NCI-H146 treated with DMSO at 0.1 percent for 48 hours (cell line): Measurements from ENCODE around the gene DUSP9.

Experiments used
- DNase-seq: peaks from one replicate; lab custom pipeline; 2025; ENCODE audit not compliant: unreplicated experiment; lab: John Stamatoyannopoulos, UW

The DUSP9 gene

DNA sequence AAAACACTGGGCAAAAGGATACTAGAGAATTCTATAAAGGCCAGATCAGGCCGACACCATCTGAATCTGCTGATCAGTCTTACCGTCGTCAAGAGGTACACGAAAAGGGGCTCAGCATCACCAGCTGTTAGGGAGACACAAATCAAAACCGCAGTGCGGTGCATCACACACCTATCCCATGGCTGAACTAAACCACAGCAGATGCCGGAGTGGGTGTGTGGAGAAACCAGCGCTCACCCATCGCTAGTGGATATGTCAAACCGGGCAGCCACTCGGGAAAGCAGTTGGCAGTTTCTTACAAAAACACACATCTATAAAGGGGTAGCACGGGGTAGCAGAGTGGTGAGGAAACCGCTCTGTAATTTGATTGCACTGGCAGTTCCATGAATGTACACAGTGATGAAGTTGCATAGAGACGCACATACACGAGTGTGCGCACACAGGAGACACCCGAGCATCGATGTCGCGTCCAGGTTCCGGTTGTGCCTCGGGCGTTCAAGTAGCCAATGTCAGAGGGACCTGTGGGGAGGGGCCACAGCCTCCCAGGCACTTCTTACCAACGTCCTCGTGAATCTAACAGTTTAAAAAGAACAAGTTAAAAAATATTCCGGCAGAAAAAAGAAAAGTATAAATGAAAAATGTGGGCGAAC lies 24.9 kb upstream of the DUSP9 start:
- DNase-seq = no peak

DNA sequence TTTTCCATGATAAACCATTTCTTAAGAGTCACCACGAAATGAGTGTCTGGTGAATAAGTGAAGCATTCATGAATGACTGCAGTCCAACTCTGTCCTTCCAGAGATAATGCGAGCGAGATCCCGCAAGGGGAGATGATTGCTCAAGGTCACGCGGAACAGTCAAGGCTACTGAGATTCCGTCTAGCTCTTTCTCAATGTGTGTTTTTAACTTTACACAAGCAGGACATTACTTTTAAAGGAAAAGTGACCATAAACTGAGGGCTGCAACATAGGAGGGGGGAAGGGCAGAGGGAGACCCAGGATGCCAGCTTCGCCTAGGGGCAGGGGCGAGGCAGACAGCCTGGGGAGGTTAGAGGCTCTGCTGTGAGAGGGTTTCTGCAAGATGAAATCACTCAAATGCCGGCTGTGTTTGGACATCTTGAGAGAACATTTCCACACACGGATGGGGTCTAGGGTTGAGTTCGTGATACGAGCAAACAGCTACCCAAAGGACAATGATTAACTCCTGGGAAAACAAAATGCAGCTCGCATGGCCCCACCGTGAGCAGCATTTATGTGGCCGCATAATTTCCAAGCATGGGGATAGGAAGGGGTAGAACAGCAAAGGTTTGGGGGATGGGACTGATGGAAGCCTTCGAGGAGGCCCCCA lies 24.2 kb upstream of the DUSP9 start:
- DNase-seq = no peak

DNA sequence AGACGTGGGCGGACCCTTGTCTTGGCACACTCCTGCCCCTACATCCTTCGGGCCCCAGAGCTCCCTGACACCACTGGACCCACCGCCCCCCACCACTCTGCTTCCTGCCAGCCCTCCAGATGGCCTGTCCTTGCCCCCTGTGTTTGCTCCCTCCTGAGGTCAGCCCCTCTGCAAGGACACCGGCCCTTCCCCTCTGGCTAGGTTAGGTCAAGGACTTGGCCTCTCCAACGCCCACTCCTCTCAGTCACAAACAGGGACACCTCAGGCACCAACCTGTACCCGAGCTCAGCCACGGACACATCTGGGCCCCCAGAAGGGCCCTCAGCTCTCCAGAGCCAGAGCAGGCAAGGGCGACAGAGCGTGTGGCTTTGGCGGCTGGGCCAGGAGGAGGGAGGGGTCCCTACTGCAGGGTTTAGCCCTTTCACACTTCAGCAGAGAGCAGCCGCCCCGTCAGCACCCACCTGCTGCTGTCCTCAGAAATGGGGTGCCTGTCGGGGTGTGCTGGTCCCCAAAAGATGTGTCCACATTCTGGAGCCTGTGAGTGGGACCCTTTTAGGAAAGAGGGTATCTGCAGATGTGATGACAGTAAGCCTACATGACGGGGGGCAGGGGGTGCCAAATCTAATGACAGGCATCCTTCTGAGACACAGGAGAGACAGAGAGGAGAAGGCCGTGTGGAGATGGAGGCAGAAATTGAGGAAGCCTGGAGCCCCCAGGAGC lies 23.5 kb upstream of the DUSP9 start:
- no peak for DNase-seq

DNA sequence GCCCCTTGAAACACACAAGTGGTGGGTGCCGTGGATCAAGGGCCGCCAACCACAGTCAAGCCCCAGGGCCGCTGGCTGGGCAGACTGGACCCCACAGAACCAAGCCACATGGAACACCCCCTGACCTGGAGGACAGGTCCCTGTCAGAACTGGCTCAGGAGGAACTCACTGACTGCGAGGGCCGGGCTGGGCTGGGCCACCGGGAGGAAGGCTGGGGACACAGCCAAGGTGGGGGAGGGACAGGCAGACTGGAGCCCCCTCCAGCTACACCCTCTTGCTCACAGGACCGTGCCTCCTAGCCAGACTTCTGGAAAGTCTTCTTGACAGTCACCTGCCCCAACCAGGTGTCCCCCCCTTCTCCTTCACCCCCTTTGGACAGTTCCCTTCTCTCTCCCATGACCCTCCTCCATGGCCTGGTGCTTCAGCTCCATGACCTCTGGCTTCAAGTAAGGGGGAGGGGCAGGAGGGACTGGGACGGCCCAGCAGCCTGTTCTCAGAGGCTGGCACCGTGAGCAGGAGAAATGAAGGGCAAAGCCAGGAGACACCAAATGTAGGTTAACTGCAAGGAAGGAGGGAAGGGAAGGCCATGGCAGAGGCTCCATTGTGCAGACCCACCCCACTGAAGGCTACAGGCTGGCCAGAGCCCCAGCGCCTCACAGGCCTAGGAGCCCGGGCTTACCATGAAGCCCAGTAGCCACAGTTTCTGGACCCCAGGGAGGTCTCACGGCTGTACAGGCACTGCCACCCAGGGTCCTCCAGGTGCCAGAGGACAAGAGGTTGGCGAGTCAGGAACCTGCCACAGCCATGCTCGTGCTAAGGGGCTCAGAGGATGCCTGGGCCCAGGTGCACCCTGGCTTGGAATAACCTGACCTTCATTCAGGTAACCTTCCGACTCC lies 22.6 kb upstream of the DUSP9 start:
- DNase-seq = no peak

DNA sequence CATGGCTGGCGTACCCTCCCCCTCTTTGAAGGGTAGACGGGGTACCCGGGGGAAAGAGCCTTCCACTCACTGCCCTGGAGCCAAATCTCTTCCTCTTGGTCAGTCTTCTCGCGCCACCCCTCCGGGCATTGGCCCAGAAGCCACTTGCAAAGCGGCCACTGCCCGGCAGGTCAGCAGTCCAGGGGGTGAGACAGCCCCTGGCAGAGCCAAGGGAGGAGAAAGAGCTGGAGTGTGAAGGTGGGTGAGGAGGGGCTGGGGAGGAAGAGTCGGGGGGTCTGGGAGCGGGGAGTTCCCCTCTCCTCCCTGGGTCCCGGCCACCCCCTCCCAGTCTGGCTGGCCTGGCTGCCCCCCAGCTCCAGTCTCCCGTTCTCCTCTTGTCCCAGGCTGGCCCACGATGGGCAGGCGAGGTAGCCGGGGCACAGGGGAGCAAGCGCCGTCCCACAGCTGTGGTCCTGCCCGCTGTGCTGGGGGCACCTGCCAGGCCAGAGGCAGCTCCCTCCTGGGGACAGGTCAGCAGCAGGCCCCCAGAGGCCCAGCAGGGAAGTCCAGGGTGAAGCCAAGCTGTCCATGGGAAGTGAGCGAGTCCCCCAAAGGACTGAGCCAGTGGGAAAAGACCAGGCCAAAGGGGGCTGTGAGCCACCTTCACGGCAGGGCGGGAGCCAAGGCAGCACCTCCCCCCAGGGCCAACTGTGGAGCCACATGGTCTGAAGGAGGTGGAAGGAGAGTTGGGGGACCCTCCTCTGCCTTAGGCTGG lies 21.6 kb upstream of the DUSP9 start:
- DNase-seq = no peak

DNA sequence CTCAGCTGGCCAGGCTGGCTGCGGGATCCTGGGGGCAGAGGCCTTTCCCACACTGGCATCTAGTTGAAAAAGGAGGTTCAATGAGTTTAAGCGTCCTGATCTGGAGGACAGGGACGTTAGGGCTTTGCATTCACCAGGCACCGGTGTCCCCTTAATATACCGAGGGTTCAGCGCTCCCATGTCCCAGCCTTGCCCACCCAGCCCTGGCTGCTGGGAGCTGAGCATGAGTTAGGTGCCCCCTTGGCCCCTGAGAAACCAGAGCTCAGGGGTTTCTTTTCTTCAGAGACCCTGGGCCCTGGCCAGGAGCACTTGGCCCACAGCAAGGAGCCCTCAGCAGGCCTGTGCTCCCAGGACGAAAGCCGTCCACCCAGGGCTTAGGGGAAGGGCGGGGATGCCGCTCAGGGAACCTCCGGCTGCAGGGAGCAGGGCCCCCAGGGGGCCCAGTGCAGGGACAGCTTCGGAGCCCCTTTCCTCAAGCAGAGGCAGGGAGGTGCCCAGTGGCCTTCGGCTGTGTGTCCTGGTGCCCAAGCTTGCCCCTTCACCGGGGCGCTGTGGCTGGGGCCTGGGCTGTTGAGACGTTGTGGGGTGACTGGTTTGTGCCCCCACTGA lies 20.9 kb upstream of the DUSP9 start:
- no peak for DNase-seq

DNA sequence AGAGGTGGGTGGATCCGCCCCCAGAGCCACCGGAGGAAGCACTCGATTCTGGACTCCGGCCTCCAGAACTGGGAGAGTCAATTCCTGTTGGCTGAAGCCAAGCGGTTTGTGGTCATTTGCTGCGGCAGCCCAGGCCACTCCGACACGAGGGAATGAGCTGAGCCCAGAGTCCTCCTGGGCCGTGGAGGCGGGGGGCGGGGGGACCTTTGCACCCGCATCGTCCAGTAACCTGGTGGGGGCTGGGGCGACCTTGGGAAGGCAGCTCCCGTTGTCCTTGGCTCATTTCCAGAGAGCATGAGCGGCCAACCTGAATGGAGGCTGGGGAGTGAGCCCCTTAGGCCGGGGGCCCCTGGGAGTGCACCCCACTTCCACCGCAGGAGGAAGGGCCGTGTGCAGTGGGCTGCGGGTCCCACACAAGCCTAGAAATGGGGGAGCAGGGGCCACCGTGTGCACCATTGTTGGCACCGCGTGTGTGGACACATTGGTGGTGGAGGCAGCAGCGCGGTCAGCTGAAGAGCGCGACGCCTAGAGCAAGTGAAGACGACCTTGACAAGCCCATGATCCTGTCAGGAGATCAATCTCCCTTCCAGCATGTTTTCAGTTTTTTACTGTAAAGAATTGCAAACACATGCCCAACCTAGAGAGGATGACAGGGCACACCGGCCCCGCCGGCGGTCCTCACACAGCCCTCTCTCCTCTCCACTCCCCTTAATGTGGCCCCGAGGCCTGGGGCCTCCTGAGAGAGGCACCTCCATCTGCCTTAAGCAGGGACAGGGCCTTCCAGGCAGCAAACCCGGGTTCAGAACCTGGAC lies 19.9 kb upstream of the DUSP9 start:
- DNase-seq = no peak

DNA sequence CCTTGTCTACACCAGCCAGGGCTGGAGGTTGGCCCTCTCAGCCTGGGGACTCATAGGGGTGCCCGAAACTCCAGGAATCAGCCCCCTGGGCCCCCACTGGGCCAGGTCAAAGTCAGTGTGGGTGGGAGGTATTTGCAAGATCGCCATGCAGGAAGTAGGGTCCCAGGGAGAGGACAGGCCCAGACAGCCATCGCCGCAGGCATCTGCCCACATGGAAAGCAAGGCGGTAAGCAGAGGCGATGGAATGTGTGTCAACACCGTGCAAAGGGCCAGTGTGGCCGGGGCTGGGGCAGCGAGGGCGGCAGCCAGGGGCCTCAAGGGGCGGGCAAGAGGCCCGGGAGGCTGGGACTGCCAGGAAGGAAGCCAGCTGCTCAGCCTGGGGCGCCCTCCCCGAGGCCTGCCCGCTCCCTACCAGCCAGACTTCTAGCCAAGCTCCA lies 19.3 kb upstream of the DUSP9 start:
- DNase-seq = no peak

DNA sequence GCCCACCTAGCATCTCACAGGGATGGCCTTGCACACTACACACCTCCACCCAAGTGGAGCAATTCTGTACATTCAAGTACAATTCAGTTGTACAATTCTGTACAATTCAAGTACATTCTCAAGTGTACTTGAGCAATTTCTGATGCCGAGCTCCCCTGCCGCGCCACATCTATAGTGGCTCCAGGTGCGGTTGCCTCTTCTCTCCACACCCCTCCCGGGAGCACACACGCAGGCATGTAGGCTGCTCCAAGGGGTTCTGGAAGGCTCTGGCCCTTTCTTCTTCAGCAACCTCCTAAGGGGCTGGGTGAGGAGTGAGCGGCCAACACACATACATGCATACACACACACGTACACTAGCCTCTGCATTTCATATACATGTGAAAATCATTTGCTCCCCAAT lies 18.9 kb upstream of the DUSP9 start:
- no peak for DNase-seq

DNA sequence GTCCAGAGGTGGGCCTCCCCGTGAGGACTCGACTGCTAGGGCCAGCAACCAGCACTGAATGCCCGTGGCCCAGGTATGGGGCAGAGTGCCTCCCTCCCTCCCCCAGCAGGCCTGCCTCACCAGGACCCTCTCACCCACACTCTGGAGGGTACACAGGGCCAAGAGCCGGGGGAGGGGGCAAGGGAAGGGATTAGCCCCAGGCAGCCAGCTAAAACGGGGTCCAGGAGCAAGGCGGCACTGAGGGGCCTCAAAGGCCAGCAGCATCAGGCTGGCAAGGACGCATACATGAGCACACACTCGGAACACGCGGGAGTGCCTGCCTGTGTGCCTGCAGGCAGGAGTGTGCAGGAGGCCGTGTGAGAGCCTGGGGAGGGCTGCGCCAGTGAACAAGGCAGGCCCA lies 18.3 kb upstream of the DUSP9 start:
- no peak for DNase-seq

DNA sequence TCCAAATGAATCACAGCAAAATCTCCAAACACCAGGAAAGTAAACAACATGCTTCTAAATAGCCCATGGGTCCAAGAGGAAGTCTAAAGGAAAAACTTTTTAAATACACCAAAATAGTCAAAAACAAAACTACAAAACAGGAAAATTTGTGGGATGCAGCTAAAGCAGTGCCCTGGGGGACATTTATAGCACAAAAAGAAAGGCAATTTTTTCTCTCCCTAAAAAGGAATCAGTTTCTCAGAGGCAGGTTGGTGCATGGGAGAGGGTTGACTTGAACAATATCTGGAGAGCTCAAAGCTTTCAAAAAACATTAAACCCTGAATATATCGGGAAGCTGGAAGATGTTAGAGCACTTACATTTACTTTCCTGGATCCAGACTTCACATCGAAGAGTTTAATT lies 15.7 kb upstream of the DUSP9 start:
- no peak for DNase-seq

DNA sequence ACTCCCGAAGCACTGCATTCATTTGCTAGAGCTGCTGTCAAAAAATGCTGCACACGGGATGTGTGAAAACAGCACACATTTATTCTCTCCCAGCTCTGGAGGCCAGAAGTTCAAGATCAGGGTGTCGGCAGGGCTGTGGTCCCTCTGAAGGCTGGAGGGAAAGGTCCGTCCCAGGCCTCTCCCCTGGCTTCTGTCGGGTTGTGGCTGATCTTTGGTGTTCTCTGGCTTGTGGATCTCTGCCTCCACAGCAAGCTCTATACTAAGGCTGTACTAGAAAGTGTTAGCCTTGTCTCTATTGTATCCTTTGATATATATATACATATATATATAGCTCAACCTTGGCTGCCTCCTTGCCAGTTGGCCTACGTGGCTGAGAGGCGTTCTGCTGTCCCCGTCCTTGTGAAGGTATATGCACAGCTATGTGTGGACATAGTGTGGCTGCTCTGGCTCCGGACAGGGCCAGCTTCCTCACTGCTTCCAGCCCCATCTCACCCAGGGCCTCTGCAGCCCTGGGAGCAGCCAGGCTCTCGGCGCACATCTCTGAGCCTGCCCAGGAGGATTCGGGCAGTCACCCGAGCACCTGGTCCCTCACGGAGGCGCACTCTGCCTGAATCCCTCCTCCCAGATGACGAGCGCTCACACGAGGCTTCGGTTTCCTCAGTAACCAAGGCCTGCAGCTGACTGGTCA lies 15.0 kb upstream of the DUSP9 start:
- no peak for DNase-seq

DNA sequence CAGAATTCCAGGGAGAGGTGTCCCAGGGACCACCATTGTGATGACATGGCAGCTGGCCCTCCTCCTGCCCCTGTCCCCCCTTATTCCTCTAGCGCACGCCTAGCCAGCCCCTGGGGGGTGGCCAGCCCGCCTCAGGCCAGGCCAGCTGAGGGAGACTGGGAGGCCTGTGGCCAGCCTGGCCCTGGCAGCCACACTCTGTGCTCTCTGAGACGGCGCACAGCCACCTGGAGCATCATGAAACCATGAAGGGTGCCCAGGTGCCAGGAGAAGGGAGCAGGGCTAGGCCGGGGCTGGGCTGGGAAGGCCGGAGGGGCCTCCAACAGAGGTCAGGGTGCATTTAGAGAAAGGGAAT lies 14.4 kb upstream of the DUSP9 start:
- DNase-seq = no peak

DNA sequence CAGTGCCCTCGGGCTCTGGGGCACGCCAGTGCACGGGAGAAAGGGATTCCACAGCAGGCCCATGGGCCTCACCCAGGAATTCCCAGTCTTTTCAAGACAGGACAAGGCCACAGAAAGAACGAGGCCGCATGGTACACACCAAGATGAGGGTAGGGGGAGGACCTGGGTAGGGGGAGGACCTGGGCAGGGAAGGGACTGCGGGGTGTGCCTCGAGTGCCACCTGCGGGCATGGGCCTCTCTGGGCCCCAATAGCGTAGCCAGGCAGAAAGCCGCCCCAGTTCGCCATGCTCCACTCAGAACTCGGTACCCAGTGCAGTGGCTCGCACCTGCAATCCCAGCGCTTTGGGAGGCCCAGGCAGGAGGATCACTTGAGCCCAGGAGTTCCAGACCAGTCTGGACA lies 14.0 kb upstream of the DUSP9 start:
- DNase-seq = no peak

DNA sequence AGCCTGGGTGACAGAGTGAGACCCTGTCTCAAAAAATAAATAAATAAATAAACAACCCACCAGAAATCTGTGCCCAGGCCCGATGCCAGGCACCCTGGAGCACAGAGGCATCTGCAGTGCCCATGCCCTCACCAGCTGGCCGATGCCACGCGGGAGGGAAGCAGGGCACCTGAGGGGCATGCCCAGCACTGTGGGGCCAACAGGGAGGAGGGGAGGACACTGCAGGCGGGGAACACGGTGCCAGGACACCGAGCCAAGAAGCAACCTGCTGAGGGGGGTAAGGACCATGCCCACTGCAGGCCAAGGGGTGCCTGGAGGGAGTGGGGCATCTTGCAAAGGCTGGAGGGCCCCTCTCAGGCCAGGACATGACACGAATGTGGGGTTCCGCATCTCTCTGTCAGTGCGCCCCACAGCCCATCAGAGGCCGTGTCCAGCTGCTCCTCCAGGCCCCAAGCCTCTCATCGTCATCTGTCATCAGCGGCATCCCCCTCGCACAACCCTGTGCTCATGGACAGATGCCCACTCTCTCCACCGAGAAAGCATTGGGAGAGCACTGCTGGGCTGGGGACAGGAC lies 13.3 kb upstream of the DUSP9 start:
- DNase-seq = no peak

DNA sequence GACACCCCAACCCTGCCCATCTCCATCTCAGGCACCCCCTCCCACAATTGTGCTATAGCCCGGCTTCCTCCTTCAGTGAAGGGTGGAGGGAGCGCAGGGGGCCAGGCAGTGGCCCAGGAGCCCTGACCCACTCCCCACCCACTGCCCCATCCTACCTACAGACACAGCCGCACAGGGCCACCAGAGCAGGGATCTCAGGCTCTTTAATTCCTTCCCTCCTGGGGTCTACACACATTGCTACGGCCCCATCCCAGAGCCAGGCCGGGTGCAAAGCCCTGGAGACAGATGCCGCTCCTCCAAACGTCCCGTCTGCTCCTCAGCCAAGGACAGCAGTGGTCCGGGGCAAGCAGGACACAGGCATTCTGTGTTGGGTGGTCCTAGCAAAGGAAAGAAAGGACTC lies 12.8 kb upstream of the DUSP9 start:
- no peak for DNase-seq

DNA sequence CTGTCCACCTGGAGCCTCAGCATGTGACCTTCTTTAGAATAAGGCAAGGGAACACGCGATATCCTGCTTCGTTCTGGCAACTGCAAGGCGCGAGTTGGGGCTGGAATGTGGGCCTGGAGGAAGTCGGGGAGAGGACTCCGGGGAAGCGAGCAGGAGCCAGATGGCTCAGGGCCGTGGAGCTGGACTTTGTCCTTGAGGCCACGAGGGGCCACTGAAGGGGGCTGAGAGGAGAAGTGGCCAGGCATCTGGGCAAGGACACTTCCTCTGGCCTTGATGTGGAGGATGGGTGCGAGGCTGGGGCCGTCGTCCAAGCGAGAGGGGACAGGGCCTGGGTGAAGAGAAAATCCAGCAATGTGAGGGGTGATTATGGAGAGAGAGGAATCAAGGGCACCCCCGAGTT lies 12.2 kb upstream of the DUSP9 start:
- DNase-seq = no peak

DNA sequence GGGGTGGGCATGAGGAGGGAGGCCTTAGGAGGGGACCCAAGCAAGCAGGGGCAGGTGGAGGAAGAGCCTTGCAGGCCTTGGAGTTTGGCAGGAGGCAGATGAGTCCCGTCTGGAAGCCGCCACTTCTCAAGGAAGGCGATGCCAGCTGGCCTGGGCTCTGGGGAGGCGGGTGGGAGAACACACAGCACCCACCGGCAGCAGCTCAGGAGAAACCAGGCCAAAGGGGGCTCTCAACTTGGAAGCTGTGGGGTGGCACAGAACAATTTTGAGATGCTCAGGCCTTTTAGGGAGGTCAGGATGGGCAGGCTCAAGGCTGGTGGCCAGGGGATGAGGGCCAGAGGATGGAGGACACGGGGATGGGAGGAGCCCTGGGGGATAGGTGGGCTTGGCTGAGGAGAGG lies 11.6 kb upstream of the DUSP9 start:
- no peak for DNase-seq
